Astrocyte (in vitro differentiated cells and primary cell): Measurements from ENCODE around the gene OR52L1.

Source experiments
- CTCF ChIP-seq: IDR thresholded peaks from 2 replicates; pipeline ENCODE4 v1.5.1; 2011; ENCODE audit warnings: low read depth, mild to moderate bottlenecking, inconsistent platforms, low read length, moderate library complexity; ENCODE audit not compliant: insufficient read depth
- EZH2 ChIP-seq: IDR thresholded peaks from 2 replicates; pipeline ENCODE4 v1.6.1; 2012; ENCODE audit warnings: mild to moderate bottlenecking, low read length, inconsistent platforms; ENCODE audit not compliant: insufficient read depth

GRCh38 chr11:5941951-5942350, 44.8 kb downstream of the OR52L1 start, which contains the start of gene OR56A3:
- no peak for TF ChIP-seq EZH2
- TF ChIP-seq CTCF = no peak
